Epithelial cell of prostate (primary cell): ENCODE measurements around the gene HERC3.
A peak's percentile ranks its signal among the peaks of the same experiment; 100 is the strongest.
"Not testable (repeated sequence)": the region's sequence is repeated elsewhere in the genome, so short reads cannot be mapped to it uniquely, and the experiment has no call there.

Experiments
- DNase-seq: peaks from one replicate; pipeline ENCODE4 v3.0.0-alpha.2; 2011; ENCODE audit warnings: low read depth, low spot score
- H3K27ac ChIP-seq: fragments of 450-650 bp; 2 replicates; pipeline ENCODE4 v1.5.1; 2017; ENCODE audit warnings: mild to moderate bottlenecking

Gene HERC3

GRCh38 chr4:88605736-88606135 is 13.5 kb downstream of the HERC3 start:
- DNase-seq = no peak
- peak overlapping the region; percentile 100 for H3K27ac ChIP-seq

- peak overlapping the region; percentile 100 for H3K27ac ChIP-seq
Measured at GRCh38 chr4:88606832-88607231, 14.6 kb downstream of the HERC3 start.

GRCh38 chr4:88609387-88609786 is 17.1 kb downstream of the HERC3 start:
- DNase-seq = no peak
- peak overlapping the region; percentile 100 for H3K27ac ChIP-seq

More at GRCh38 chr4:88606832-88607231, 14.6 kb downstream of the HERC3 start:
- peak; percentile 95 for DNase-seq

GRCh38 chr4:88609794-88610193 is 17.5 kb downstream of the HERC3 start:
- not testable (repeated sequence) for DNase-seq
- H3K27ac ChIP-seq = peak overlapping the region; percentile 100

- H3K27ac ChIP-seq = peak overlapping the region; percentile 100
- DNase-seq = no peak
Measured at GRCh38 chr4:88610771-88611170, 18.5 kb downstream of the HERC3 start.

- H3K27ac ChIP-seq = peak overlapping the region; percentile 100
- no peak for DNase-seq
Measured at GRCh38 chr4:88613417-88613875, 21.2 kb downstream of the HERC3 start.

GRCh38 chr4:88614058-88614457 is 21.8 kb downstream of the HERC3 start:
- peak overlapping the region; percentile 100 for H3K27ac ChIP-seq
- DNase-seq = no peak

GRCh38 chr4:88616275-88617150 is 24.2 kb downstream of the HERC3 start:
- peak overlapping the region; percentile 100 for H3K27ac ChIP-seq
- DNase-seq = no peak

- no peak overlapping the region for H3K27ac ChIP-seq
- no peak for DNase-seq
Measured at GRCh38 chr4:88618782-88619485, 26.7 kb downstream of the HERC3 start.

- no peak for DNase-seq
- H3K27ac ChIP-seq = no peak overlapping the region
Measured at GRCh38 chr4:88619971-88620370, 27.7 kb downstream of the HERC3 start.

GRCh38 chr4:88621763-88622327 is 29.6 kb downstream of the HERC3 start:
- peak overlapping the region; percentile 97 for H3K27ac ChIP-seq
- no peak for DNase-seq

GRCh38 chr4:88623097-88623496 is 30.8 kb downstream of the HERC3 start:
- peak; percentile 94 for DNase-seq
- H3K27ac ChIP-seq = peak overlapping the region; percentile 97

GRCh38 chr4:88628746-88629145 is 36.5 kb downstream of the HERC3 start:
- no peak for DNase-seq
- H3K27ac ChIP-seq = peak overlapping the region; percentile 90

GRCh38 chr4:88629826-88630225 is 37.5 kb downstream of the HERC3 start:
- peak overlapping the region; percentile 90 for H3K27ac ChIP-seq
- no peak for DNase-seq

GRCh38 chr4:88630756-88631155 is 38.5 kb downstream of the HERC3 start:
- no peak for DNase-seq
- H3K27ac ChIP-seq = peak overlapping the region; percentile 90

GRCh38 chr4:88643932-88644331 is 51.7 kb downstream of the HERC3 start:
- DNase-seq = no peak
- H3K27ac ChIP-seq = no peak overlapping the region

GRCh38 chr4:88645994-88646393 is 53.7 kb downstream of the HERC3 start:
- H3K27ac ChIP-seq = peak overlapping the region; percentile 61
- DNase-seq = no peak

- no peak for DNase-seq
- peak overlapping the region; percentile 61 for H3K27ac ChIP-seq
Measured at GRCh38 chr4:88646528-88647280, 54.4 kb downstream of the HERC3 start.

- no peak for DNase-seq
- H3K27ac ChIP-seq = no peak overlapping the region
Measured at GRCh38 chr4:88649716-88650115, 57.4 kb downstream of the HERC3 start.

- no peak overlapping the region for H3K27ac ChIP-seq
- DNase-seq = no peak
Measured at GRCh38 chr4:88653371-88653946, 61.2 kb downstream of the HERC3 start.
